ENCODE data around the gene LENG1. TPM values are rescaled to one million over a fixed set of nuclear protein-coding genes. Genes with fewer than 3 reads are reported as not detected.
A peak's percentile ranks its signal among the peaks of the same experiment; 100 is the strongest.

Gene LENG1
- total RNA-seq, 1 donor from 2014 or later, result 2.7 TPM

- Histone ChIP-seq H3K79me2 (ENCODE audit: low read depth) (no peaks in the 10 kb centered on the region), H3K9me3 (ENCODE audit: low read depth) (no peaks in the 10 kb centered on the region), H3K9ac (no peak overlapping the region), H4K20me1 (ENCODE audit: low read depth) (peaks cover 29% of the 10 kb centered on the region), H3K36me3 (no peaks in the 10 kb centered on the region), H3K4me3 (no peak overlapping the region), H3K4me2 (no peak overlapping the region), H3F3A (ENCODE audit: low read depth) (peaks cover 3% of the 10 kb centered on the region), H2AFZ (replicated peaks) (no peak overlapping the region), H3K4me1 (no peaks in the 10 kb centered on the region), H3K27me3 (no peaks in the 10 kb centered on the region), H3K27ac (no peak overlapping the region)
- TF ChIP-seq CTCF (IDR thresholded peaks at IDR 0.05) (no peak), EZH2 (IDR thresholded peaks at IDR 0.05) (no peak), EZH2phosphoT487 (IDR thresholded peaks at IDR 0.05) (no peak)
- peaks cover 50% of the 10 kb centered on the region for H3K36me3 Mint-ChIP-seq
- no peak for DNase-seq (ENCODE audit: low spot score)
- no peak overlapping the region for H3K27ac Mint-ChIP-seq
- H3K4me1 Mint-ChIP-seq, result peaks cover 2% of the 10 kb centered on the region
- no peaks in the 10 kb centered on the region for H3K9me3 Mint-ChIP-seq
- H3K4me3 Mint-ChIP-seq, result no peak overlapping the region
- peaks cover 9% of the 10 kb centered on the region for H3K27me3 Mint-ChIP-seq (ENCODE audit: insufficient read depth, low read depth)
Observed at GRCh38 chr19:54148158-54148557, 11.4 kb downstream of the LENG1 start.

GRCh38 chr19:54147676-54148075 is 11.8 kb downstream of the LENG1 start:
- Histone ChIP-seq H3K27me3 (no peaks in the 10 kb centered on the region), H2AFZ (replicated peaks) (no peak overlapping the region), H3K27ac (no peak overlapping the region), H4K20me1 (ENCODE audit: low read depth) (peaks cover 34% of the 10 kb centered on the region), H3F3A (ENCODE audit: low read depth) (no peaks in the 10 kb centered on the region), H3K9me3 (ENCODE audit: low read depth) (no peaks in the 10 kb centered on the region), H3K79me2 (ENCODE audit: low read depth) (peaks cover 5% of the 10 kb centered on the region), H3K36me3 (no peaks in the 10 kb centered on the region), H3K9ac (no peak overlapping the region), H3K4me3 (no peak overlapping the region), H3K4me1 (no peaks in the 10 kb centered on the region), H3K4me2 (no peak overlapping the region)
- TF ChIP-seq EZH2 (IDR thresholded peaks at IDR 0.05) (no peak), EZH2phosphoT487 (IDR thresholded peaks at IDR 0.05) (no peak), CTCF (IDR thresholded peaks at IDR 0.05) (no peak)
- no peaks in the 10 kb centered on the region for H3K9me3 Mint-ChIP-seq
- peak overlapping the region; percentile 74 for H3K4me3 Mint-ChIP-seq
- H3K27ac Mint-ChIP-seq, result no peak overlapping the region
- H3K27me3 Mint-ChIP-seq (ENCODE audit: insufficient read depth, low read depth), result peaks cover 9% of the 10 kb centered on the region
- H3K4me1 Mint-ChIP-seq, result peaks cover 2% of the 10 kb centered on the region
- DNase-seq (ENCODE audit: low spot score), result no peak
- peaks cover 53% of the 10 kb centered on the region for H3K36me3 Mint-ChIP-seq

- no peaks in the 10 kb centered on the region for H3K9me3 Mint-ChIP-seq
- peaks cover 53% of the 10 kb centered on the region for H3K36me3 Mint-ChIP-seq
Observed at GRCh38 chr19:54145541-54146158, 13.9 kb downstream of the LENG1 start.

More at GRCh38 chr19:54145541-54146158, 13.9 kb downstream of the LENG1 start:
- Histone ChIP-seq H3K4me1 (no peaks in the 10 kb centered on the region), H3K36me3 (no peaks in the 10 kb centered on the region), H4K20me1 (ENCODE audit: low read depth) (peaks cover 51% of the 10 kb centered on the region), H3K27ac (no peak overlapping the region), H3F3A (ENCODE audit: low read depth) (no peaks in the 10 kb centered on the region), H3K79me2 (ENCODE audit: low read depth) (peaks cover 25% of the 10 kb centered on the region), H2AFZ (replicated peaks) (no peak overlapping the region), H3K9ac (no peak overlapping the region), H3K4me3 (no peak overlapping the region), H3K27me3 (no peaks in the 10 kb centered on the region), H3K4me2 (no peak overlapping the region), H3K9me3 (ENCODE audit: low read depth) (no peaks in the 10 kb centered on the region)
- DNase-seq (ENCODE audit: low spot score), result no peak
- Mint-ChIP-seq H3K27me3 (ENCODE audit: insufficient read depth, low read depth) (peaks cover 7% of the 10 kb centered on the region), H3K27ac (no peak overlapping the region), H3K4me1 (peaks cover 4% of the 10 kb centered on the region), H3K4me3 (no peak overlapping the region)
- no peak for TF ChIP-seq CTCF (IDR thresholded peaks at IDR 0.05)
- TF ChIP-seq EZH2 (IDR thresholded peaks at IDR 0.05), result no peak
- no peak for TF ChIP-seq EZH2phosphoT487 (IDR thresholded peaks at IDR 0.05)
